Panc1 (cell line): ENCODE results near the gene GDI2.

Experiments used
- CTCF ChIP-seq: fragments of 450-650 bp; IDR thresholded peaks from 2 replicates; pipeline ENCODE4 v1.5.1; 2017; ENCODE audit warnings: mild to moderate bottlenecking
- POLR2AphosphoS5 ChIP-seq: IDR thresholded peaks from 2 replicates; pipeline ENCODE4 v1.6.1; 2012; ENCODE audit warnings: mild to moderate bottlenecking, low read depth, low read length, moderate library complexity
- TF ChIP-seq, protein P1 (sequence below), 2 experiments: IDR thresholded peaks; 2 replicates each; pipeline ENCODE4 v1.6.1; 2011 to 2012; ENCODE audit warnings: low read depth in 2 of 2, control low read depth in 1 of 2, low read length in 1 of 2, mild to moderate bottlenecking in 1 of 2, moderate library complexity in 1 of 2; ENCODE audit not compliant: insufficient read depth in 1 of 2

- TF ChIP-seq, protein P1, sequence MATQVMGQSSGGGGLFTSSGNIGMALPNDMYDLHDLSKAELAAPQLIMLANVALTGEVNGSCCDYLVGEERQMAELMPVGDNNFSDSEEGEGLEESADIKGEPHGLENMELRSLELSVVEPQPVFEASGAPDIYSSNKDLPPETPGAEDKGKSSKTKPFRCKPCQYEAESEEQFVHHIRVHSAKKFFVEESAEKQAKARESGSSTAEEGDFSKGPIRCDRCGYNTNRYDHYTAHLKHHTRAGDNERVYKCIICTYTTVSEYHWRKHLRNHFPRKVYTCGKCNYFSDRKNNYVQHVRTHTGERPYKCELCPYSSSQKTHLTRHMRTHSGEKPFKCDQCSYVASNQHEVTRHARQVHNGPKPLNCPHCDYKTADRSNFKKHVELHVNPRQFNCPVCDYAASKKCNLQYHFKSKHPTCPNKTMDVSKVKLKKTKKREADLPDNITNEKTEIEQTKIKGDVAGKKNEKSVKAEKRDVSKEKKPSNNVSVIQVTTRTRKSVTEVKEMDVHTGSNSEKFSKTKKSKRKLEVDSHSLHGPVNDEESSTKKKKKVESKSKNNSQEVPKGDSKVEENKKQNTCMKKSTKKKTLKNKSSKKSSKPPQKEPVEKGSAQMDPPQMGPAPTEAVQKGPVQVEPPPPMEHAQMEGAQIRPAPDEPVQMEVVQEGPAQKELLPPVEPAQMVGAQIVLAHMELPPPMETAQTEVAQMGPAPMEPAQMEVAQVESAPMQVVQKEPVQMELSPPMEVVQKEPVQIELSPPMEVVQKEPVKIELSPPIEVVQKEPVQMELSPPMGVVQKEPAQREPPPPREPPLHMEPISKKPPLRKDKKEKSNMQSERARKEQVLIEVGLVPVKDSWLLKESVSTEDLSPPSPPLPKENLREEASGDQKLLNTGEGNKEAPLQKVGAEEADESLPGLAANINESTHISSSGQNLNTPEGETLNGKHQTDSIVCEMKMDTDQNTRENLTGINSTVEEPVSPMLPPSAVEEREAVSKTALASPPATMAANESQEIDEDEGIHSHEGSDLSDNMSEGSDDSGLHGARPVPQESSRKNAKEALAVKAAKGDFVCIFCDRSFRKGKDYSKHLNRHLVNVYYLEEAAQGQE (IDR thresholded peaks at IDR 0.05; ENCODE audit: insufficient read depth in 1 of 2, low read depth in 2 of 2, low read length in 1 of 2), result no peak
- TF ChIP-seq CTCF, result 0 out of 2 replicates have a peak, but pooled peaks have one; percentile 9
- TF ChIP-seq POLR2AphosphoS5, result no peak
Measured at GRCh38 chr10:5776136-5776880, 36.9 kb downstream of the GDI2 start.
